NCI-H2171 (cell line): ENCODE data around the gene MRM2.
A peak's percentile ranks its signal among the peaks of the same experiment; 100 is the strongest.

Source experiments
- DNase-seq: peaks from one replicate; lab custom pipeline; 2025; lab: John Stamatoyannopoulos, UW

Gene MRM2

GRCh38 chr7:2247141-2247995 lies 5.4 kb upstream of the MRM2 start:
- no peak for DNase-seq

GRCh38 chr7:2245883-2246675 lies 4.1 kb upstream of the MRM2 start:
- DNase-seq = no peak

GRCh38 chr7:2244404-2244995 lies 2.5 kb upstream of the MRM2 start:
- DNase-seq = no peak

GRCh38 chr7:2243458-2243857 lies 1.5 kb upstream of the MRM2 start:
- no peak for DNase-seq

GRCh38 chr7:2242541-2243429 lies 780 bp upstream of the MRM2 start:
- DNase-seq = no peak

- DNase-seq = no peak
Observed at GRCh38 chr7:2239242-2239641, 2.8 kb downstream of the MRM2 start.

- DNase-seq = peak; percentile 71
Observed at GRCh38 chr7:2237109-2237602, 4.8 kb downstream of the MRM2 start.

- no peak for DNase-seq
Observed at GRCh38 chr7:2233926-2234325, 8.1 kb downstream of the MRM2 start.

- DNase-seq = peak; percentile 88
Observed at GRCh38 chr7:2232766-2233520, 9.1 kb downstream of the MRM2 start, which contains the start of gene MAD1L1. Gene MAD1L1, minus strand, starts transcription at chr7:2232945. Its CDS starts 2,812 bp downstream, at chr7:2230133.

- DNase-seq = no peak
Observed at GRCh38 chr7:2231992-2232765, 9.8 kb downstream of the MRM2 start.

GRCh38 chr7:2230882-2231281 lies 11.1 kb downstream of the MRM2 start:
- DNase-seq = no peak

GRCh38 chr7:2230226-2230625 lies 11.8 kb downstream of the MRM2 start:
- no peak for DNase-seq

GRCh38 chr7:2229467-2229866 lies 12.5 kb downstream of the MRM2 start:
- DNase-seq = no peak

- no peak for DNase-seq
Observed at GRCh38 chr7:2228921-2229320, 13.1 kb downstream of the MRM2 start.

GRCh38 chr7:2227699-2228098 lies 14.3 kb downstream of the MRM2 start:
- no peak for DNase-seq

- DNase-seq = no peak
Observed at GRCh38 chr7:2225830-2226229, 16.2 kb downstream of the MRM2 start.

GRCh38 chr7:2225336-2225735 lies 16.7 kb downstream of the MRM2 start:
- no peak for DNase-seq

GRCh38 chr7:2224934-2225333 lies 17.1 kb downstream of the MRM2 start:
- no peak for DNase-seq

- no peak for DNase-seq
Observed at GRCh38 chr7:2224491-2224928, 17.5 kb downstream of the MRM2 start.

GRCh38 chr7:2223321-2223720 lies 18.7 kb downstream of the MRM2 start:
- no peak for DNase-seq
